Colonic mucosa (tissue), 4 donors: ENCODE measurements around the gene POLR1B. TPM values are rescaled to one million over a fixed set of nuclear protein-coding genes. Genes with fewer than 3 reads are reported as not detected.
"Not testable (repeated sequence)": the region's sequence is repeated elsewhere in the genome, so short reads cannot be mapped to it uniquely, and the experiment has no call there.

Source experiments
- DNase-seq: peaks from one replicate; pipeline ENCODE4 v3.0.0-alpha.2; 2020
- H3K27ac ChIP-seq: fragments of 200-600 bp; one replicate; pipeline ENCODE4 v1.8.0; 2021
- H3K27me3 ChIP-seq: fragments of 200-600 bp; one replicate; pipeline ENCODE4 v1.8.0; 2021
- H3K36me3 ChIP-seq: fragments of 200-600 bp; one replicate; pipeline ENCODE4 v1.8.0; 2021
- H3K4me1 ChIP-seq: fragments of 200-600 bp; one replicate; pipeline ENCODE4 v1.8.0; 2021; ENCODE audit warnings: mild to moderate bottlenecking
- H3K4me3 ChIP-seq: fragments of 200-600 bp; one replicate; pipeline ENCODE4 v1.8.0; 2021
- H3K9ac ChIP-seq, 2 donors: one replicate each; pipeline ENCODE4 v1.7.0; 2013; ENCODE audit warnings: control low read depth in 2 of 2, low read depth in 2 of 2, low read length in 2 of 2
- H3K9me3 ChIP-seq: fragments of 200-600 bp; one replicate; pipeline ENCODE4 v1.8.0; 2021
- intact Hi-C: fragments of 100-400 bp; cut with DNase I; formaldehyde crosslinking; loops from one replicate; pipeline ENCODE4 v1.14.1; 2022
- total RNA-seq, 2 donors: library from RNA; stranded (reverse); fragmentation: NEBNext Ultra II Directional in 1 of 2; extraction: Animal tissue kit (Norgen Biotek cat#: 25700) in 1 of 2; gene quantifications; one replicate each; pipeline ENCODE4 v1.2.1, GENCODE V29; 2021
- TF ChIP-seq, protein P1 (sequence below): fragments of 200-600 bp; IDR thresholded peaks from one replicate; pipeline ENCODE4 v1.8.0; 2022; ENCODE audit warnings: antibody characterized with exemption, mild to moderate bottlenecking
- donor health status: healthy.
- donor health status: DM: no; HTN: no; CAD: no.
- donor health status: DM: no; HTN: no; CAD: no.

Gene POLR1B
- total RNA-seq, 2 donors from 2014 or later = 13.5 to 29.6 TPM

DNA sequence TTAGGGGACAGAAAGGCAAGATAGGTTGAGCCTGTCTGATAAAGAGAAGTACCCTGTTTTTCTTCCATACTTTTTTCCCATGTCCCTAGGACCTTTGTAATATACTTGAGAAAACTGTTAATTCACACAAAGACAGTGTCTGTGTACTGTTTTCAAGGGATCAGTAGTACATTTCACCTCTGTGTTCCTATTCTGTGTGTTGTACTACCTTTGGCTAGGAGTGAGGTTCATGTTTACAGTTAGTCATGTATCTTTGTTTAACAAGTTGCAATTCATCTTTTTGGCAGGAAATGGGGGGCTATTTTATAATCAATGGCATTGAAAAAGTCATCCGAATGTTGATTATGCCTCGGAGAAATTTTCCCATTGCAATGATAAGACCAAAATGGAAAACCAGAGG lies 6.7 kb downstream of the POLR1B start:
- Histone ChIP-seq H3K4me3 (no peak overlapping the region), H3K27ac (no peak overlapping the region), H3K36me3 (no peaks in the 10 kb centered on the region), H3K9me3 (no peaks in the 10 kb centered on the region), H3K27me3 (no peaks in the 10 kb centered on the region), H3K4me1 (no peaks in the 10 kb centered on the region), H3K9ac (no peak overlapping the region)
- intact Hi-C loops = no loop called here
- TF ChIP-seq, protein P1, sequence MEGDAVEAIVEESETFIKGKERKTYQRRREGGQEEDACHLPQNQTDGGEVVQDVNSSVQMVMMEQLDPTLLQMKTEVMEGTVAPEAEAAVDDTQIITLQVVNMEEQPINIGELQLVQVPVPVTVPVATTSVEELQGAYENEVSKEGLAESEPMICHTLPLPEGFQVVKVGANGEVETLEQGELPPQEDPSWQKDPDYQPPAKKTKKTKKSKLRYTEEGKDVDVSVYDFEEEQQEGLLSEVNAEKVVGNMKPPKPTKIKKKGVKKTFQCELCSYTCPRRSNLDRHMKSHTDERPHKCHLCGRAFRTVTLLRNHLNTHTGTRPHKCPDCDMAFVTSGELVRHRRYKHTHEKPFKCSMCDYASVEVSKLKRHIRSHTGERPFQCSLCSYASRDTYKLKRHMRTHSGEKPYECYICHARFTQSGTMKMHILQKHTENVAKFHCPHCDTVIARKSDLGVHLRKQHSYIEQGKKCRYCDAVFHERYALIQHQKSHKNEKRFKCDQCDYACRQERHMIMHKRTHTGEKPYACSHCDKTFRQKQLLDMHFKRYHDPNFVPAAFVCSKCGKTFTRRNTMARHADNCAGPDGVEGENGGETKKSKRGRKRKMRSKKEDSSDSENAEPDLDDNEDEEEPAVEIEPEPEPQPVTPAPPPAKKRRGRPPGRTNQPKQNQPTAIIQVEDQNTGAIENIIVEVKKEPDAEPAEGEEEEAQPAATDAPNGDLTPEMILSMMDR = no peak
- DNase-seq = no peak

GRCh38 chr2:112566104-112566503 lies 23.8 kb downstream of the POLR1B start:
- peaks cover 3% of the 10 kb centered on the region for H3K36me3 ChIP-seq
- no peak overlapping the region for H3K4me3 ChIP-seq
- H3K9me3 ChIP-seq = no peaks in the 10 kb centered on the region
- H3K4me1 ChIP-seq = no peaks in the 10 kb centered on the region
- TF ChIP-seq, protein P1 = no peak
- intact Hi-C loops = no loop called here
- no peak for DNase-seq
- no peak overlapping the region for H3K9ac ChIP-seq
- H3K27ac ChIP-seq = no peak overlapping the region
- no peaks in the 10 kb centered on the region for H3K27me3 ChIP-seq

DNA sequence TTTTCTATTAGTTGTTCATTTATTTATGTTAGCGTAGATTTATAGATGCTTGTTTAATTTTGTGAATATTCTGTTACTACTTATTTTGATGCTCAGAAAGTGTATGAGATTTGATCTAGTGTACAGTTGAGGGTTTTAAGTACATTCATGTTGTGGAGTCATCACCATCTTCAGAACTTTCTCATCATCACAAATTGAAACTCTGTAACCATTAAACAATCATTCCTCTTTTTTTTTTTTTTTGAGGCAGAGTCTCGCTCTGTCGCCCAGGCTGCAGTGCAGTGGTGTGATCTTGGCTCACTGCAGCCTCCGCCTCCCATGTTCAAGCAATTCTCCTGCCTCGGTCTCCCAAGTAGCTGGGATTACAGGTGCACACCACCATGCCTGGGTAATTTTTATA lies 24.2 kb downstream of the POLR1B start:
- H3K4me1 ChIP-seq, H3K36me3 ChIP-seq, H3K9me3 ChIP-seq, H3K27me3 ChIP-seq, H3K9ac ChIP-seq, intact Hi-C loops, DNase-seq, H3K4me3 ChIP-seq, H3K27ac ChIP-seq: not testable (repeated sequence)

GRCh38 chr2:112572005-112572404 lies 29.7 kb downstream of the POLR1B start:
- H3K9ac ChIP-seq = no peak overlapping the region
- H3K4me1 ChIP-seq = no peaks in the 10 kb centered on the region
- H3K27ac ChIP-seq = no peak overlapping the region
- no peaks in the 10 kb centered on the region for H3K9me3 ChIP-seq
- H3K27me3 ChIP-seq = no peaks in the 10 kb centered on the region
- intact Hi-C loops = no loop called here
- no peak for DNase-seq
- TF ChIP-seq, protein P1 = no peak
- H3K36me3 ChIP-seq = peaks cover 3% of the 10 kb centered on the region
- H3K4me3 ChIP-seq = no peak overlapping the region

GRCh38 chr2:112577756-112578155 lies 35.5 kb downstream of the POLR1B start:
- Histone ChIP-seq H3K4me3 (no peak overlapping the region), H3K27ac (no peak overlapping the region), H3K27me3 (no peaks in the 10 kb centered on the region), H3K9ac (no peak overlapping the region), H3K9me3 (no peaks in the 10 kb centered on the region), H3K36me3 (no peaks in the 10 kb centered on the region), H3K4me1 (no peaks in the 10 kb centered on the region)
- TF ChIP-seq, protein P1 = no peak
- intact Hi-C loops = no loop called here
- DNase-seq = no peak

GRCh38 chr2:112579241-112579640 lies 37.0 kb downstream of the POLR1B start:
- no peak overlapping the region for H3K9ac ChIP-seq
- no peaks in the 10 kb centered on the region for H3K36me3 ChIP-seq
- no peaks in the 10 kb centered on the region for H3K9me3 ChIP-seq
- TF ChIP-seq, protein P1 = no peak
- no peaks in the 10 kb centered on the region for H3K27me3 ChIP-seq
- no peak overlapping the region for H3K27ac ChIP-seq
- intact Hi-C loops = no loop called here
- H3K4me3 ChIP-seq = no peak overlapping the region
- no peak for DNase-seq
- H3K4me1 ChIP-seq = no peaks in the 10 kb centered on the region
